CD4-positive, alpha-beta T cell treated with Interleukin-17A for 4 hours (primary cell): ENCODE data around the gene BOLA3.
"Not testable (repeated sequence)": the region's sequence is repeated elsewhere in the genome, so short reads cannot be mapped to it uniquely, and the experiment has no call there.

ENCODE experiments used
- DNase-seq: peaks from one replicate; pipeline ENCODE4 v3.0.0-alpha.2; 2020; ENCODE audit warnings: mixed read lengths

The BOLA3 gene

GRCh38 chr2:74101574-74102300, 46.0 kb downstream of the BOLA3 start:
- DNase-seq, result no peak

GRCh38 chr2:74100254-74101216, 47.2 kb downstream of the BOLA3 start:
- no peak for DNase-seq

GRCh38 chr2:74099835-74100234, 47.9 kb downstream of the BOLA3 start:
- DNase-seq, result no peak

- DNase-seq, result no peak
Measured at GRCh38 chr2:74099271-74099670, 48.4 kb downstream of the BOLA3 start.

DNA sequence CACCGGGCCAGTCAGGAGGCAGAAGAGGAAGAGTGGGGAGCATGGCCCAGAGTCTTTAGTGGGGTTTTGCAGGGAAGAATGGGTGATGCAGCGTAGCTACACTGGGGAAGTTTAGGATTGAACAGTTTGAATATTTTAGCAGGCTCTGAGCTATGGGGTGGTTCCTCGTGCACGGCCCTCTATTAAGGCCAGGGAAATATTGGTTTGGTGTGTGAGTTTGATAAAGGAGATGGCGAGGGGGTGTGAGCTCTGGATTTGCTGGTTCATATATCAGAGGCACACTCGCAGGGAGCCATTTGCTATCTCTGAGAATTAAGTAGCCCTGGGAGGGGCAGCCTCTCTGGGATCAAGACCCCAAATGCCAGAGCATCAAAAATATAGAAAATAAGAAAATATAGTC, 50.1 kb downstream of the BOLA3 start:
- DNase-seq, result no peak

DNA sequence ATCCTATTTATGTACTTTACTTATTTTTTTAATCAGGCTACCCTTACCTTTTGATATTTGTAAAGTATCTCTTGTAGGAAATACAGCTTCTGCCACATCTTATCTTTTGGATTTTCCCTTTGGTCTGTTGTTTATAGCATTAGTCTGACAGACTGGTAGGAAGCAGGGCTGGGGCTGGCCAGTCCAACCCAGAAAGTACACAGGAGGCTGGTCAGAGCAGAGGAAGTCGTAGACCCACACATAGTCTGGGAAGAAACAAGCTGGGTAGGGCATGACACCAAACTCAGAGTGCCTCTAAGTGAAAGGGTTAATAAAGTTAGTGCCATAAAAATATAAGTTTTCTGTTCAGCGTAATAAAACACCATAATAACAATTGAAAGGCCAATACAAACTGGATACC, 51.7 kb downstream of the BOLA3 start:
- DNase-seq, result no peak

- no peak for DNase-seq
Measured at GRCh38 chr2:74095632-74096031, 52.1 kb downstream of the BOLA3 start.

DNA sequence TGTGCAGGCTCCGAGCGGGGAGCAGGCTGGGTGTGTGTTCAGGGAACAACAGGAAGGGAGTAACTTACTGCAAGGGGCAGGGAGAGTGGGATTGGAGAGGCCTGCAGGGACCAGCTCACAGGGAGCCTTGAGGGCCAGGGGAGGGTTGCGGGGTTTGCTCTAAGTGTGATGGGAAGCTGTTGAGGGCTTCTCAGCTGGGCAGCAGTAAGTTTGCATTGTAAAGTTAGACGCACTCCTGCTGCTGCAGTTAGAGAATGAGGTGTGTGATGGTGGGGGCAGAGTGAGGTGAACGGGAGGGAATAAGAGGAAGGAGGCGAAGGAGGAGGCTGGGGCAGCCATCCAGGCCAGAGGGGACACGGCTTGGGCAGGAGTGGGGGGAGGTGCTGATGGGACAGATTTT, 53.4 kb downstream of the BOLA3 start:
- DNase-seq, result no peak

DNA sequence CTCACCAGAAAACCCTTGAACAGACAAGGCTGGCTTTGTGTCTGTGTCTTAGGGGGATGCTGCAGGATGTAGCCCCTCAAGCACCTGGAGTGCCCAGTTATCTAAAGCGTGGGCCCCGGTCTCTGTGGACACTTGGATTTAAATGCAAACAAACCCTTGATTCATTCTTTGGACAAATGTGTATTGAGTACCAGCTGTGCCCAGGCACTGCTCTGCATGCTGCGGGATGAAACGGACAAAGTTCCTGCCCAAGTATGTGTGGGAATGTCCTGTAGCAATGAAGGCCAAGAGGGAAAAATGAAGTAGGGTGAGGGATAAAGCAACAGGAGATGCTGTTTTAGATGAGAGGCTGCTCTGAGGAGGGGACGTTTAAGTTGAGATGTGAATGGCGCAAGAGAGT, 53.9 kb downstream of the BOLA3 start:
- DNase-seq, result no peak

DNA sequence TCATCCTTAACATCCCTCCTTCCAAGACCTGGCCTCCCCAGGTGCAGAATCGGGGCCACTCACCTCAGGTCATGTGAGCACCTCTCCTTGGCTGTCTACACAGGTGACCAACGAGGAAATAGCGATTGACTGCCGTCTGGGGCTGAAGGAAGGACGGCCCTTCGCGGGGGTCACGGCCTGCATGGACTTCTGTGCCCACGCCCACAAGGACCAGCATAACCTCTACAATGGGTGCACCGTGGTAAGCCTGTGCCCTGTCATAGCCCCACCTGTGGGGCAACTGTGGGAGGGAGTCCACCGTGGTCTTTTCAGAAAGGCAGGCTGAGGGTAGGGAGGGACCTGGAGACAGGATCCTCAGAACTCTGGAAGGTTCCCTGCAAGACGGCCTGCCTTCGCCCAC, 54.3 kb downstream of the BOLA3 start:
- DNase-seq, result no peak

GRCh38 chr2:74092275-74092674, 55.4 kb downstream of the BOLA3 start:
- DNase-seq, result no peak

GRCh38 chr2:74091391-74091790, 56.3 kb downstream of the BOLA3 start:
- DNase-seq, result no peak

GRCh38 chr2:74089816-74090745, 57.6 kb downstream of the BOLA3 start:
- no peak for DNase-seq

DNA sequence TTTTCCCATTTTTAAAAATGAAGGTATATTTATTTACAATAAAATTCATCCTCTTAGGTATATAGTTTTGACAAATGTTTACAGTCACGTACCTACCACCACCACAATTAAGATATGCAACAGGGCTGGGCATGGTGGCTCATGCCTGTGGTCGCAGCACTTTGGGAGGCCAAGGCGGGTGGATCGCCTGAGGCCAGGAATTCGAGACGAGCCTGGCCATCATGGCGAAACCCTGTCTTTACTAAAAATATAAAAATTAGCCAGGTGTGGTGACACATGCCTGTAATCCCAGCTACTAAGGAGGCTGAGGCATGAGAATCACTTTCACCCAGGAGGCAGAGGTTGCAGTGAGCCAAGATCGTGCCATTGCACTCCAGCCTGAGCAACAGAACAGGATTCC, 59.0 kb downstream of the BOLA3 start:
- DNase-seq, result not testable (repeated sequence)

DNA sequence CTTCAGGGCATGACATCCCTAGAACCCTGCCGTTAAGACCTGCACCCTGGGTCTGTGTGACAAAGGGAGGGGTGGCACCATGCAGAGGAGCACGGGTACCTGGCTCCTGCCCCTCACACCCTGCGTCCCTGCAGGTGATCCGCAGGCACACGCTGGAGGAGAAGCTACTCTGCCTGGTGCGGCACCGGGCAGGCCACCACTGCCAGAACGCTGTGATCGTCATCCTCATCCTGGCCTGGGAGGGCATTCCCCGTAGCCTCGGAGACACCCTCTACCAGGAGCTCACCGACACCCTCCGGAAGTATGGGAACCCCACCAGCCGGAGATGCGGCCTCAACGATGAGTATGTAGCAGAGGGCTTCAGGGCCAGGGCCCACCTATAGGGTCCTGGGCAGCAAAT, 60.0 kb downstream of the BOLA3 start:
- DNase-seq, result no peak

DNA sequence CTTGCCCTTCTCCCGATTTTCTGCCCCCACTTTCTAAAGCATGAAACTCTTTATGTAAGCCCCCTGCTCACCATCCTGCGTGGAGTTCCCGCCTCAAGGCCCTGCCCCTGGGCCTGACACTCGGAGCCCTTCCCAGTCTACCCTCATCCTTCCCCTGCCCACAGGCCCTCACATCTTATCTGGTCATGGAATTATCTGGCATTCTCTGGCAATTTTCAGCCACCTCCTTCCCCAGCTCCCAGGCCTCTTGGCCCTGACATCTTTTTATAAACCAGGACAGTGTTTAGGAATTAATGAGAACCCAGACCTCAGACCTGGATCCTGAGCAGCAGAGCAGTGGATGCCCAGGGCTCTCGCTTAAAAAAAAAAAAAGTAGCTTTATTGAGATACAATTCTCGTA, 61.7 kb downstream of the BOLA3 start:
- no peak for DNase-seq
